Astrocyte of the hippocampus (primary cell): ENCODE measurements around the gene WDR18.
"Not testable (repeated sequence)": the region's sequence is repeated elsewhere in the genome, so short reads cannot be mapped to it uniquely, and the experiment has no call there.

Source experiments
- DNase-seq: peaks from one replicate; pipeline ENCODE4 v3.0.0; 2011; ENCODE audit warnings: low read depth, low spot score

Gene WDR18

DNA sequence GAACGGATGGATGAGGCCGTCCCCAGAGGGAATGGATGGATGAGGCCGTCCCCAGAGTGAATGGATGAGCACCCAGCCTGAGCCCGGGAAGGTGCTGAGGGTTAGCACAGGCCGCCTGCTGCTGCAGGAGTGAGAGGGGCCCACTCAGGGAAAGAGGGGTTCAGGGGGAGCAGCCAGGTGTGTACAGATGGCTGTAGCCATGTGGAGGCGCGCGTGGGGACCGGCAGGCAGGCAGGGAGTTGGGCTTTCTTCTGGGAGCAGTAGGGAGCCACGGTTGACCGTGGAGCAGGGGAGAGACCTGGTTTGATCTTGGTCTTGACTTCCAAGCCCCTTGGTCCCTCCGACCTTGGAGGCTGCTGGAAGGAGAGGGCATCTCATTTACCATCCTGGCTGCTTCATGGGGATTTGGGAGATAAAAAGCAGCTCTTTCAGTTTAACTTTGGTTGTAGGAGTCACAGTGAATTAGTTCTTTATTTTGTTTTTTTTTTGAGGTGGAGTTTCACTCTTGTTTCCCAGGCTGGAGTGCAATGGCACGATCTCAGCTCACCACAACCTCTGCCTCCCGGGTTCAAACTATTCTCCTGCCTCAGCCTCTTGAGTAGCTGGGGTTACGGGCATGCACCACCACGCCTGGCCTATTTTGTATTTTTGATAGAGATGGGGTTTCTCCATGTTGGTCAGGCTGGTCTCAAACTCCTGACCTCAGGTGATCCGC, 33.6 kb upstream of the WDR18 start:
- no peak for DNase-seq

DNA sequence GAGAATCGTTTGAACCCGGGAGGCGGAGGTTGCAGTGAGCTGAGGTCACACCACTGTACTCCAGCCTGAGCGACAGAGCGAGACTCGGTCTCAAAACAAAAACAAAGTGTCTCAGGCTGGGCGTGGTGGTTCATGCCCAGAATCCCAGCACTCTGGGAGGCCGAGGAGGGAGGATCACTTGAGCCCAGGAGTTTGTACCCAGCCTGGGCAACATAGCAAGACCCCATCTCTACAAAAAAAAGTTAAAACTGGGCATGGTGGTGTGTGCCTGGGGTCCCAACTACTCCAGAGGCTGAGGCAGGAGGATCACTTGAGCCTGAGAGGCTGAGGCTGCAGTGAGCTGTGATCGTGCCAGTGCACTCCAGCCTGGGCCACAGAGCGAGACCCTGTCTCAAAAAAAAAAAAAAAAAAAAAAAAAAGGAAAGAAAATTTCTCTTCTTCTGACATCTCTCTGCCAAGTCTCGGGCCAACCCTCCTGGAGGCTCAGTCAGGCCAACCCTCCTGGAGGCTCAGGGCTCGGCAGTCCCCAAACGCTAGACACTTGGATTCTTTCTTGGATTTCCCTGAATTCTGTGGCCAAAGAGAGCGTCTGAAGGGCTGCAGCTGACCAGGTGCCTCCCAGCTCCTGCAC, 32.0 kb upstream of the WDR18 start:
- DNase-seq = no peak

DNA sequence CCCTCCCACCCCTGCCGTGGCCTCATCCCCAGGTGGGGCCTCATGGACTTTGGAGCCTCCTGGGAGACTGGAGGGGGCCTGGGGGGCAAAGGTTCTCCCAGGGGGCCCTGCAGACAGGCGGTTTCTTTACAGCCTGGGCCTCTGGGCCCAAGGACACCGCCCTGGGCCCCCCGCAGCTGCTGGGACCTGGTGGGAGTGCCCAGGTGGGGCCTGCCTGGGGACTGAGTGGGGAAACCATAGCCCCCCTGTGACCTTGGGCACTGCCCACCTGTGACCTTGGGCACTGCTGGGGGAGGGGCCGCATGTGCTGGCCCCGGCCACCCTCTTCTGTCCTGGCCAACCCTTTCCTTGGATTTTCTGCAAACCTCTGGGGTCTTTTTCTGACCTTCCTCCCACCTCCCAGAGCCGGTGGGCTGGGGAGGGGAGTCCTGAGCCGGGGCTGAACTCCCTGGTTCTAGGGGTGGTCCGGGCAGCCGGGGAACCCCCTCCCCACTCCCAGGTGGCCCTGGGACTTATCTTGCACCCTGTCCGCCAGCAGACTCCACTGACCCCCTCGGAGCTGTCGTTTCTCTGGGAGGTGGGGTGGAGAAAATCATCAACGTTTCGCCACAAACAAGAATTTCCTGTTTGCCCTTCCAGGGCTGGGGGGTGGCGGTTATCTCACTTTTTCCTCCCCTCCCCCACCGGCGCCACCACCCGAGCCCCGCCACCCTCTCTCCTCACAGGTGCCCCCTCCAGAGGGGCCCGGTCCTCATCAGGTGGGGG, 31.3 kb upstream of the WDR18 start:
- no peak for DNase-seq

DNA sequence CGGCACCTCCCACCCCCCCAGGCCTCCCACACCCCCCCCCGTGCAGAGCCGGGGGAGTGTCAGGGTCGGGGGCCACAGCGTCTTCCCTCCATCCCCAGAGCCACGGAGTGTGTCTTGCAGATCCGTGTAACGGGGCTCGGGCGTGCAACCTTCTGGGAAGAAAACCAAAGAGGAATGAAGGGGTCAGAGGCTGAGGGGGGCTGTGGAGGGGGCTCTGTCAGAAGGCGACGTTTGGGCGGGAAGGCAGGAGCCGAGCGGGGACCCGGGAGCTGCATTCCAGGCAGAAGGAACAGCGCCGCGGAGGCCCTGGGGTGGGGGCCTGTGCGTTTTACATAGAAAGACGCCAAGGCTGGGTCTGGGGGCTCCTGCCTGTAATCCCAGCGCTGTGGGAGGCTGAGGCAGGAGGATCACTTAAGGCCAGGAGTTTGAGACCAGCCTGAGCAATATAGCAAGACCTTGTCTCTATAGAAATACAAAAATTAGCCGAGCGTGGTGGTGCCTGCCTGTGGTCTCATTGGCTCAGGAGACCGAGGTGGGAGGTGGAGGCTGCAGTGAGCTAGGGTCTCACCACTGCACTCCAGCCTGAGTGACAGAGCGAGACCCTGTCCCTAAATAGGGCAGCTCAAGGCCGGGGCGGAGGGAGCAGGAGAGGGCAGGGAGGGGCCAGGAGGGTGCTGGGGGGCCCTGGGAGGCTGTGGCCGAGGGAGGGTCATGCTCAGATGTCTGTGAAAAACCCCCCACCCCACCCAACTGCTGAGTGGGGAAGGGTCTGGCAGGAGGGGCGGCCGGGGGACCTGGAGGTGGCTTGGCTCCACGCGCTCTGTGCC, 30.5 kb upstream of the WDR18 start:
- DNase-seq = no peak

DNA sequence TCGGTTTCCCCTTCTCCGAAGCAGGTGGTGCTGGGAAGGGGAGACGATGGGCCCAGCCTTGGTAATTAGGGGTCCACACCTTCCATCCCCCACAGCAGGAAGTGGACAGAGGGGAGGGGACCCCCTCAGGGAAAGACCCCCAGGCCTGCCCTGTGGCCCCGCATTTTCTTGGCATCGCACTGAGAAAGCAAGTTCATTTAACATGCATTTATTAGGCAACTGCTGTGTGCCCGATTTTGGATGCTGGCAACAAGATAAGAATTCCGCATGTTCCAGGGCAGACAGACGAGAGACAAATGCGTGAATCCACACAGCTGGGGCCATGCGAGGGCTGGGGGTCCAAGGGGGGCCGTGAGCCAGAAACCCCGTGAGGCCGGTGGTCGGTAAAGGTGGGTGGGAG, 29.9 kb upstream of the WDR18 start:
- DNase-seq = no peak

DNA sequence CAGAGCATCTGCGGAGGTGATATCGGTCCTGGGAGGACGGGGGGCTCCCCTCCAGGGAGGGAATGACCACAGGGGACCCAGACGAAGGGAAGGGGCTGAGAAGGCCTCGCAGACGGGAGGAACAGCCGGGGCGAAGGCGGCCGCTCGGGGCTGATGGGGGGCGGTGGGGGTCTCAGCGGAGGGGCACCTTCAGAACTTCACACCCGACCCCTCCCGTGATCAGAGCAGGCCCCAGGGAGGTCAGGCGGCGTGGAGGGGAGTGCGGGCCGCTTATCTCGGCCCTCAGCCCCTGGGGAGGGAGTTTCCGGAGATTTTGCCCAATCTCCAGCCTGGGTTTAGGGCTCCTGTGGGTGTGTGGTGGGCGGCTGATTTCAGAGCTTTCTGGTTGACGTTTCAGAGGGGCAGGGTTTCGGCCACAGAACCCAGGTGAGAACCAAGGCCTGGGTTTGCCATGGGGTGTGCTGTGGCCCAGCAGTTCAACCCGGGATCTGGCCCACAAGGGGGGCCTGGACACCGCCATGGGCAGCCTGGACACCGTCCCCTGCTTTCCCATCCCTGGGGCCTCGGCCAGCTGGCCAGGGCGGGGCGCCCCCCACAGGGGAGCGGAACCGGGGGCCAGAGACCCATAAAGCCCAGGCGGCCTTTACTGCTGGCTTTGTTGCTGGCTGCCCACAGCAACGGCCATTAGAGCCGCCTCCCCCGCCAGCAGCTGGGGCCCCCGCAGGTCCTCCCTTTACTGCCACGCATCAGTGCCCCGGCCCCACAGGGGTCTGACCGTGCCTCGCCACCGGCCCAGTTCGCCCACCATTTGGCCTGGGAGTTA, 29.3 kb upstream of the WDR18 start:
- no peak for DNase-seq

DNA sequence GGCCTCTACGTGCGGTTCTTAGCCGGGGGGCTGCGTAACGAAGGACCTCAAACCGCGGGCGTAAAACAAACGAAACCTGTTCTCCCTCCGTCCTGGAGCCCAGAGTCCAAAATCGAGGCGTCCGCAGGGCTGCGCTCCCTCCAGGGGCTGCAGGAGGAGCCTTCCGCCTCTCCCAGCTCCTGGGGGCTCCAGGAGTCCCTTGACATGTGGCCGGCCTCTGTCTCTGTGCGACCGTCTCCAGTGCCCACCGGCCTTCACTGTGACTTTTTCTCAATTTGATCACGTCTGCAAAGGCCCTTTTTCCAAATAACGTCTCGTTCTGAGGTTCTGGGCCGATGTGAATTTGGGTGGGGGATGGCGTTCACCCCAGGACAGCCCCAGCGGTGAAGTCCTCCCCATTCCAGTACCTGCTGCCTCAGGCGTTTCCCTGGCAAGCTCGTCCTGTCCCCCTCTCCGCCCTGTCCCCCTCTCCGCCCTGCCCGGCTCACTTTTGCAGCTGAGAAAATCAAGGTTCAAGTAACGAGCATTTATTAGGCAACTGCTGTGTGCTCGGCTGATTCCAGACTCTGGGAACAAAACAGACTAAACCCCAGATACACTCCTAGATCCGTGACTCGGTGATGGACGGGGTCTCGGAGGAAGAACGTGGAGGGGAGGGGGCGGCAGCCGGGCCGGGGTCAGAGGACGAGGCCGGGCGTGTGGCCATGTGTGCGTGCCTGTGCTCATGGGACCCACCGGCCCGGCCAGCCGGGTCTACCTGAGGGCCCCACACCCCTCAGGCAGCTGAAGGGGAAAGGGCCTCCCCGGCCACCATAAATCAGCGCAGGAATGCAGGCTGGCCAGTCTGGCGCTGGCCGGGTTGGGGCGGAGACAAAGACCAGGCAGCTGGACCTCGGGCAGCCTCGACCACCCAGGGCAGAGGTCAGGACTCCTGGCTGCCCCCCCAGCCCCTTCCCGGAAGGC, 28.1 kb upstream of the WDR18 start:
- no peak for DNase-seq

DNA sequence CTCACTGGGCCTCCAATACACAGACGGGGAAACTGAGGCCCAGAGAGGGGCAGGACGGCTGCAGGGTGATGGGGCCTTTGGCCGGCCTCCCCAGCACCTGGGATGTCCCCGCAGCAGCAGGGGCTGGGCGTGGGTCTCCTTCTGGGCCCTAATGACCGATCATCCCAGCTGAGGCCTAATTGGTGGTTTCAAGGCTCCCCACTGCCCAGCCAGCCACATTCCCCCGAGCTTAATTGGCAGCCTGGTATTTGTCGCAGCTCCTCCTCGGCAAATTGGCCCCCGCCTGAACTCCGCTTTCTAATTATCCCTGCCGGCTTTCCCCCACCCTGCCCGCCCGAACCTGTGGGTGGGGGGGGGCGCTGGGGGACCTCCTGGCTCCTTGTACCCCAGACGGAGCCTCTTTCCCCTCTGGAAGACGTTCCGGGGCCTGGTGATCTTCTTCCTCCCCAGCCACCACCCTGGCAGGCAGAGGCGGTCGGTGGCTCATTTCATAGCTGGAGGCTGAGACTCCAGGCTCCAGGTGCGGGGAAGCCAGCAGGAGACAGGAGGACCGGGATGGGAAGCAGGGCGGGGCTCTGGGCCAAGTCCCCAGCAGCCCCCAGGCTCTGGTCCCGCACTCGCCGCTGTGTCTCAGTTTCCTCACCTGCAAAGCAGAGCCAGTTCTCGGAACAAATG, 27.2 kb upstream of the WDR18 start:
- peak; percentile 84 for DNase-seq

DNA sequence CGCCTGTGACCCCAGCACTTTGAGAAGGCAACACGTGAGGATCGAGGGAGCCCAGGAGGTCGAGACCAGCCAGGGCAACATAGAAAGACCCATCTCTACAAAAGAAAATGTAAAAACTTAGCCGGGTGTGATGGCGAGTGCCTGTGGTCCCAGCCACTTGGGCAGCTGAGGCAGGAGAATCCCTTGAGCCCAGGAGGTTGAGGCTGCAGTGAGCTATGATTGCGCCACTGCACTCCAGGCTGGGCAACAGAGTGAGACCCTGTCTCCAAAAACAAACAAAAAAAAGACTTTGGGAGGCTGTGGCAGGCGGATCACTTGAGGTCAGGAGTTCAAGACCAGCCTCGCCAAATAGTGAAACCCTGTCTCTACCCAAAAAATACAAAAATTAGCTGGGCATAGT, 26.6 kb upstream of the WDR18 start:
- not testable (repeated sequence) for DNase-seq

DNA sequence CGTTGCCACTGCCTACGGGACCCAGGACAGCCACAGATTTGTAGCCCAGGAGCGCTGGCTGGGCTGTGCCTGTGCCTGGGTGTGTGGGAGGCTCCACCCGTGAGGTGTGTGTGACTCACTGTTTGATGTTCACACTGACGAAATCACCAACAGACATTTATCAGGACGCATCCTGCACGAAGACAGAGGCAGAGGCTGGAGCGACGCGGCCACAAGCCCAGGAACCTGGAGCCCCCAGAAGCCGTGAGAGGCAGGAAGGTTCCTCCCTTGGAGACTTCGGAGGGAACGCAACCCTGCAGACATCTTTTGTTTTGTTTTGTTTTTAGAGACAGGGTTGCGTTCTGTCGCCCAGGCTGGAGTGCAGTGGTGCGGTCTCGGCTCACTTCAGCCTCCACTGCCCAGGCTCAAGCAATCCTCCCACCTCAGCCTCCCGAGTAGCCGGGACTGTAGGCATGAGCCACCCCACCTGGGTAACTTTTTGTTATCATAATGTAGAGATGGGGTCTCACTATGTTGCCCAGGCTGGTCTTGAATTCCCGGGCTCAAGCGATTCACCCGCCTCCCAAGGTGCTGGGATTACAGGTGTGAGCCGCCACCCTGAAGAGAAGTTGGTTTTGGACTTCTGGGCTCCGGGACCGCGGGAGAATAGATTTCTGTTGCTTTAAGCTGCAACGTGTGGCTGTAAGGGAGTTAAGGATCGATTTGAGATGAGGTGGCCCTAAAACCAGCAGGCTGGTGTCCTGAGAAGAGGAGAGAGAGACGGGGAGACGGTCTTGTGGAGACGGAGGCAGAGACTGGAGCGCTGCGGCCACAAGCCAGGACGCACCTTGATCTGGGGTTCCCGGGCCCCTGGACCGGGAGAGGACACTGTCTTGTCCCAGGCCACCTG, 24.9 kb upstream of the WDR18 start:
- no peak for DNase-seq

DNA sequence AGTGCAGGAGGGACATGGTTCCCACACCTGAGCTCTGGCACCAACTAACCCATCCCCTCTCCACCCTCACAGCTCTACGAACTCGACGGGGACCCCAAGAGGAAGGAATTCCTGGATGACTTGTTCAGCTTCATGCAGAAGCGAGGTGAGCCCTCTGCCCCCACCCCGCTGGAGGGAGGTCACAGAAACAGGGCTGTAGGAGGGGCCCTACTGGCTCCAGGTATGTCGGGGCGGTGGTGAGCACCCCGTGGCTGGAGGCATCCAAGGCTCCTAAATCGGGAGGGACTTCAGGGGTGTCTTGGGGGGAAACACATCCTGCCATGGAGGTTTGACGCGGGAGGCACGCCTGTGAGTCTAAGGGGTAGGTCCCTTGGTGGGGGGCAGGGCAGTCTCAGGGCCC, 24.1 kb upstream of the WDR18 start:
- DNase-seq = no peak

DNA sequence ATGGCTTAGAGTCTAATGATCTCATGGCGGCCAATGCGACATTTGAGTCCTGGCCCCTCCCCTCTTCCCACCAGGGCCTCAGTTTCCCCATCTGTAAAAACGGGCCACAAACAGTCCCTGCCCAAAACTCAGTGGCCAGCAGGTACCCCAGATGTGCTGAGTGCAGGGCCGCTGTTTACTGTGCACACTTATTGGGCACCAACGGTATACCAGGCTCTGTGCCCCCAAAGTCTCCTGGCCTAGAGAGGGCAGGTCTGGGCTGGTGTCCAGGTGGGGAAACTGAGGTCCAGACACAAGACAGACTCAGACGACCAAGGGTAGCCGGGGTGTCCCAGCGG, 23.6 kb upstream of the WDR18 start:
- DNase-seq = no peak

DNA sequence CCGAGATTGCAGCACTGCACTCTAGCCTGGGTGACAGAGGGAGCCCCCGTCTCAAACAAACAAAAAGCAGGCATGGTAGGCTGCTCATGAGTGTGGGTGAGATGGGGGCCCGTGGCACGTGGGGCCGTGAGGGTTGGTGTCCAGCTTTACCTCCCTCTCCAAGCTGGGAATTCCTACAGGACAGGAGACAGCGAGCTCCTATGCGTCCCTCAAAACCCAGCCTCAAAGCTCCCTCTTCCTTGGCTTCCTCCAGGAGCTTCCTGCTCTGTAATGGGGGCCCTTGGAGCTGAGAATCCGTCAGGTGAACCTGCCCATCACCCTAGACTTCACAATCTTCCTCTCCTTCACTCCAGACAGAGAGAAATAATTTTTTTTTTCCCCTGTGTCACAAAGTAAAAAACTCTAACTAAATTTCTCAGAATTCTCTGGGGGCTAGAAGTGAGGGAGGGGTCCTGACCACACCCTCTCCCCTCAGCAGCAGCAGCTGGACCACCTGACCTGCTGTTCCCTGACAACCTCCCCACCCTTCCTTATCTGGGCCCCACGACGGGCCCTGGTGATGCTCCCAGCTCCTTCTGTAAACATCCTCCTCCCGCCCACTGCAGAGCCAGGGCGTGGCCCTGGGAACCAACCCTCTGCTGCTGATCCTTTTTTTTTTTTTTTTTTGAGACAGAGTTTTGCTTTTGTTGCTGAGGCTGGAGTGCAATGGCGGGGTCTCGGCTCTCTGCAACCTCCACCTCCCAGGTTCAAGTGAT, 22.1 kb upstream of the WDR18 start:
- DNase-seq = no peak

DNA sequence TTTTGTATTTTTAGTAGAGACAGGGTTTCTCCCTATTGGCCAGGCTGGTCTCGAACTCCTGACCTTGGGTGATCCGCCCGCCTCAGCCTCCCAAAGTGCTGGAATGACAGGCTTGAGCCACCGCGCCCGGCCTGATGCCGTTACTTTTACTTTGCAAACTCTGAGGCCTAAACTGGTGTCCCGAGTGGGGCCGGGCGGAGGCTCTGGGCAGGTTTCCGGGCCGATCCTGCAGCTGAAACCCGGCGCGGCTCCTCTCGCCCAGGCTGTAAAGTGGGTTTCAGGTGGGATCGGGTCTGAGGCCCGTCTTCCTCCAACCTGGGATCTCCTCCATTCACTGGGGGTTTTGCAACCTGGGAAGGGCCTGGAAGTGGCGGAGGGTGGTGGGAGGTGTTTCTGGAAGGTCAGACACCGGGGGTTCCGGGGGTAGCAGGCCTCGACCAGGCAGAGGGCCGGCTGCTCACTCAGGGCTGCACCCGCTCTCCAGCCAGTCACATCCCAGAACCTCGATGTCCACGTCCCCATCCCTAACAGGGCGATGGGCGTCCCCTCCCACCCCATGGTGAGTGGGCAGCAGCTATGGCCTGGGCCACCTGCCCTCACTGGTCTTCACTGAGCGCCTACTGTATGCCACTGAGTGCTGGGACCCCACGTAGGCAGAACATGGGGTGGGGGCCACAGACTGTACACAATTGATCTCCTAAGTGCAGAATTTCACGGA, 21.3 kb upstream of the WDR18 start:
- DNase-seq = no peak

DNA sequence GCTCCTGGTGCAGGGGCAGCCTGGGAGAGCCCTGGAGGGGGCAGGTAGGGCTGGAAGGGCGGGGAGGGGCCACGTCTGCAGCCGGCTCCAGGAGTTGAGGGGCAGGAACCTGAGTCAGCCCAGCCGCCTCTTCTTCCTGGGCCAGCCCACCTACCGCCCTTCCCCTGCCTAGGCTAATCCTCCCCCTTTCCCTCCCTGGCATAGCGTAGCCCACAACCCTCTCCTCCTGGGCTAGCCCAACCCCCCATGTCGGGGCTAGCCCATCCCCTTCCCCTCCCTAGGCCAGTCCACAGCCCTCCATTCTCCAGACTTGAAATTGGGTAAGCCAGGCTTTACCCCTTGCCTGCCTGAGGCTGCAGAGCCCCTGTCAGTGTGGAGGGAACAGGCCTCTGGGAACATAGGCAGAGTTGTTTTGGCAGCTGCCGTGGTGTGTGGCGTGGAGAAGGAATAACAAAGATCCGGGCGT, 20.6 kb upstream of the WDR18 start:
- no peak for DNase-seq

DNA sequence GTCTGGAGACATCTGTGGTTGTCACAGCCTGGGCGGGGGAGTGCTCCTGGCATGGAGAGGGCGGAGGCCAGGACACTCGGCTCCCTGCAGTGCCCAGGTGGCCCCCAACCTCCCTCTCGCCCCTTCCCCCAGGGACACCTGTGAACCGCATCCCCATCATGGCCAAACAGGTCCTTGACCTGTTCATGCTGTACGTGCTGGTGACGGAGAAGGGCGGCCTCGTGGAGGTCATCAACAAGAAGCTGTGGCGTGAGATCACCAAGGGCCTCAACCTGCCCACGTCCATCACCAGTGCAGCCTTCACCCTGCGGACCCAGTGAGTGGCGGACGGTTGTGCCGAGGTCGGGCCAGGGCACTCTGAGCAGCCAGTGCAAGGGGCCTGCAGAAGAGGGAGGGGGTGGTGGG, 20.0 kb upstream of the WDR18 start:
- DNase-seq = no peak
